IPS DF 4.7 (cell line): ENCODE data around the gene KCNA3.
"Not testable (repeated sequence)": the region's sequence is repeated elsewhere in the genome, so short reads cannot be mapped to it uniquely, and the experiment has no call there.

ENCODE experiments used
- DNase-seq: peaks from one replicate; pipeline ENCODE4 v3.0.0-alpha.2; 2013; ENCODE audit warnings: low spot score; ENCODE audit errors: extremely low read depth

KCNA3 gene

DNA sequence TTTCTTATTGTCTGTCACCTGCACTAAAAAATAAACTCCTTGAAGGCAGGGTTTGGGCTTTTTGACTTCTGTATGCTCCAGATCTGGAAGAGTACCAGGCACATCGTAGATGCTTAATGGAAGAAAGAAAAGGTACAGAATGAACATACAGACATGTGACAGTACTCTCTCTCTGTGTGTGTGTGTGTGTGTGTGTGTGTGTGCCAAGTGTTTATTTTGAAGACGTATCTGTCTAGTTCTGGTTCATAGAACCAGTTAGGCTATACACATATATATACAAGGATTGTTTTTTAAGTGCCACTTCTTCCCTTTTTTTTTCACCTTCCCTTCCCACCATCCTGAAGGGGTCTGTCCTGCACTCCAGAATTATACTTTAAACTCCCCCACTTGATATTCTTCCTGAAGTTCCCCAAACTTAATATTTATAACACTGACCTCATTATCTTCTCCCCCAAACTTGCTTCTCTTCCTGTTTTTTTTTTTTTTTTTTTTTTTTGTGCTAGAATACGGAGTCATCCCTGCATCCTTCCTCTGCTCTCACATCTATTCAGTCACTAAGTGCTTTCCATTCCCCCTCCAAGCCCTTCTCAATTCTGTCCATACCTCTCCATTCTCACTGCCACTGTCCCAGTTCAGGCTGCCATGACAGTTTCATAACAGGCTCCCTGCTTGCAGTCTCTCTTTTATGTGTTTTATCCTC, 5.4 kb upstream of the KCNA3 start:
- no peak for DNase-seq

- no peak for DNase-seq
Measured at GRCh38 chr1:110677526-110677925, 2.8 kb upstream of the KCNA3 start.

DNA sequence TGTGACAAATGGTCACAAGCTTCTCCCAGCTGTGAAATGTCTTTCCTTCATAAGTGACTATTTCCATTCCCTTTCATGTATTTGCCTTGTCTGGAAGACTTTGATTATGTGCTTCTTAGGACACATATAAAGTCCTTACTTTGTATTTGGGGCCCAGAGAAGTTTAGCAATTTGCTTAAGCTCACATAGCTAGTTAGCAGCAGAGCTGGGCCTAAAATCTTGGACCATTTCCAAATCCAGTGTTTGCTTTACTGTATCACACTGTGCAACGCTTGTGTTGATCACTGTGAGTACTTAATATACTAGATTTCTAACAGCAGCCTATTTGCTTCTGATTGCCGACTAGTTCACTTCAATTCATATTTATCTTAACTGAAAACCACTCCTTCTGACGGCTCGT, 2.2 kb upstream of the KCNA3 start:
- no peak for DNase-seq

- no peak for DNase-seq
Measured at GRCh38 chr1:110675060-110675791, 486 bp upstream of the KCNA3 start.

- no peak for DNase-seq
Measured at GRCh38 chr1:110673805-110674336, 869 bp downstream of the KCNA3 start.

- no peak for DNase-seq
Measured at GRCh38 chr1:110673197-110673701, 1.5 kb downstream of the KCNA3 start.

GRCh38 chr1:110672753-110673108, 2.0 kb downstream of the KCNA3 start:
- no peak for DNase-seq

DNA sequence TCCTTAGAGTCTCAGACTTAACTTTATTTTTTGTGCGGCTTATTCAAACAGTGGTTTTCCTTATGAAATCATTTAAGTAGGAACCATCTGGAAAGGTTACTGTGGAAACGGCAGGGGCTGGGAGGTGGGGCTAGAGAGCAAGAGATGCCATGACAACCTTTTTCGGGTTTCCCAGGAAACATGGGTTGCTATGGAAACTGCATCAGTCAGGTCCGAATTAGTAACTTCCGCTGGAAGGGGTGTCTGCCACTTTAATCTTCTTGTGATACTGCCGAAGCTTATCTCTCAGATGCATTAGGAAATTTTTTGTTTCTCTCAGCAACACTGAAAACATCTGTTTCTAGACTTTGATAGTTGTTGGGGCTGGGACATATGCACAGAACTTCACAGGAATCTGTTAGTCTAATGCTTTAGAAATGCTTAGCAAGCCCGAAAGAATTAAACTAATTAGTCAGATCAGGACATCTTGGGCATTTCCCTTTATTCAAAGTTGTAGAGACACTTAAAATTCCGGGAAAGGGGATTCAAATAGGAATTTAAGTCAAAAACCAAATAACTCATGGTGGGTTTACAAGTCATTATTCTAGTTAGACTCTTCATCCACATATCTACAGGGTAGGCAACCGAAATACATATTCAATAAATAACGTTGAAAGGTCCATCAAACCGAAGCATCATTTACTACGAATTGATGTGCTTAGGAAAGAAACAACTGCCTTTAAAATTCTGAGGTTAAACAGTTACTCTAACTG, 2.6 kb downstream of the KCNA3 start:
- no peak for DNase-seq

GRCh38 chr1:110671361-110671760, 3.4 kb downstream of the KCNA3 start:
- DNase-seq = no peak

DNA sequence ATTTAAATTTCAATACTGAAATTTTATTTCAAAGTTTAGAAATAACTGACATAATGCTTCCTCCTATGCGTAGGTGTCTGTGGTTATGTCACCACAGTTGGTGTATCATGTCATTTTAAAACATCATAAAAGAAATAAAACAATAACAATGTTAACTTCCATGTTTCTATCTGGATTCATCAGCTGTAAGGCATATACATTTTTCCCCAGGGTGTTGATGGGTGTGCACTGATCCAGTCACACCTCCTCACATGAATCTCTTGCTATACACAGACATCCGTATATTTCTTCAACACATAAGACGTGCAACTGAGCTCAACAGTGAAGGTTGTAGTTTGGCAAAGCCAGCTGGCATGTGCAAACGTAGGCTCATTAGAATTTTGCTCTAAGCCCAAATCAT, 6.2 kb downstream of the KCNA3 start:
- DNase-seq = no peak

GRCh38 chr1:110667776-110668175, 7.0 kb downstream of the KCNA3 start:
- DNase-seq = no peak

DNA sequence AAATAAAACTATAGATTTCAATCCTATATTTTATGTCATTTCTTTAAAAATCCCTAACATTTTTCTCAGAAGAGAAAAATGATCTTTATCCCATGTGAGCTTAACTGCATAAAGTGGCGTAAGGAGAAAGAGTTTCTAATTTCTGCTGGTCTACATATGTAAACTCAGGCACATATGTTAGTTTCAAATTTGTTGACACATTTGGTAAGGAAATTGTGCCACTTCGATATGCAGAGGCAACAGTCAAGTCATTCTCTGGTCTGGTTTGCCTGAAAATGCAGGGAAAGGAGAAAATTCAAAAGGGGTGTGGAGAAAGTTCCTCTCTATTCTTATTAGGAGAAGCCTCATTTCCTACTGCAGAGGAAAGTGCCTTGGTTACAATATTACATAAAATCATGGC, 11.5 kb downstream of the KCNA3 start:
- no peak for DNase-seq

GRCh38 chr1:110659559-110659958, 15.2 kb downstream of the KCNA3 start:
- DNase-seq = not testable (repeated sequence)

DNA sequence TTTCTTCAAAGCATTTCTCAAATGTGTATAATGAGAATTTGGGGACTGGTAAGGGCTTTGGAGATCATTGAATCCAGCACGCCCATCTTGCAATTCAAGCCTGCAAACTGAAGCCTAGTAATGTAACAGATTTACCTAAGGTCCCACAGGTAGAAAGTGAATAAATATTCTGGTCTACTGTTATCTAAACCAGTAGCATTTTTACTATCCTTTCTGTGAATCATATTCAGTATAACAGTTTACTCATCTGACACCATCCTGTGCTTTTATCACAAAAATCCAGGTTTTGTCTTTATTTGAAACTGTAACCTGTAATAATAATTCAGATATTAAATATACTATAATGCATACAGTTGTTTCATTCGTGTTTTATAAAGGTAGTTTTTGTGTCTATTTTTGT, 17.4 kb downstream of the KCNA3 start:
- no peak for DNase-seq

- DNase-seq = no peak
Measured at GRCh38 chr1:110650609-110651008, 24.1 kb downstream of the KCNA3 start.

DNA sequence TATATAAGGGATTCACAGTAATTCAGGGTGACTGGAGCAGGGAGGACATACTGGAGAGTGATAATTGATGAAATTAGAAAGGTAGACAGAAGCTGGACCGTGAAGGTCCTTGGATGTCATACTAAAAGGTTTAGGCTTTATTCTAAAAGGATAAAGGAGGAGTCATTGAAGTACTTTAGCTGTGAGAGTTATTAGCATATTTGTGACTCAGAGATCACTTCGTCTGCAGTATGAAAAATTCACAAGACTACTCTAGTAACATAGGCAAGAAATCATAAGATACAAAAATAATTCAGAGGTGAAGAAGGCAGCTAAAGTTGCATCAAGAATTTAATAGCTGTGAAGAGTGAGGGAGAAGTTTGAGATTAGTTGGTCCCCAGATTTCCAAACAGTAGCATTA, 26.3 kb downstream of the KCNA3 start:
- DNase-seq = no peak

- no peak for DNase-seq
Measured at GRCh38 chr1:110647254-110647891, 27.4 kb downstream of the KCNA3 start.

GRCh38 chr1:110645821-110646735, 28.7 kb downstream of the KCNA3 start:
- no peak for DNase-seq

DNA sequence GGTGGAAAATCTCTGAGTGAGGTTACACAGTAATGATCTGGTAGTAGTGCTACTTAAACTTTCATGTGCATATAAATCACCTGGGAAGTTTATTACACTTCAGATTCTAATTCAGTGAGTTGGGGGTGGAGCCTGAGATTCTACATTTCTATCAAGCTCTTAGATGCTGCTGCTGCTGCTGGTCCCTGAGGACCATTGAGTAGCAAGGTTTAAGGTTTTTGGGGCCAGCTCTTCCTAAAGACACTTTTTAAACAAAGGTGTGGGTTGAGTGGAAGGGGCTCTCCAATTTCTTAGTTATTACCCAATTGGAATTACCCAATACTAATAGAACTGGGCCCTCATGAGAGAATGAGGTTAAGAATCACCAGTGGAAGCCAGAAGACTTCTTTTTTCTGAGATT, 29.5 kb downstream of the KCNA3 start:
- no peak for DNase-seq

- no peak for DNase-seq
Measured at GRCh38 chr1:110643879-110644472, 30.8 kb downstream of the KCNA3 start.
